HepG2 (cell line): ENCODE data around the gene TMC2. TPM values are rescaled to one million over a fixed set of nuclear protein-coding genes. Genes with fewer than 3 reads are reported as not detected.
A peak's percentile ranks its signal among the peaks of the same experiment; 100 is the strongest.

Source experiments
- GATAD2A ChIP-seq: IDR thresholded peaks from 2 replicates; pipeline ENCODE4 v1.6.1; 2016
- IRF1 ChIP-seq: sonication (generic); formaldehyde crosslinking; IDR thresholded peaks from 2 replicates; pipeline ENCODE4 v1.4.0; 2020; ENCODE audit warnings: low read depth, mild to moderate bottlenecking, missing genetic modification reagents
- KMT2A ChIP-seq: sonication (generic); formaldehyde crosslinking; IDR thresholded peaks from 2 replicates; pipeline ENCODE4 v1.4.0; 2020; ENCODE audit warnings: missing genetic modification reagents
- NFKB2 ChIP-seq: sonication (generic); formaldehyde crosslinking; IDR thresholded peaks from 2 replicates; pipeline ENCODE4 v1.4.0; 2020; ENCODE audit warnings: missing genetic modification reagents, borderline replicate concordance
- RXRA ChIP-seq: sonication (generic); formaldehyde crosslinking; IDR thresholded peaks from 2 replicates; pipeline ENCODE4 v1.5.1; 2020; ENCODE audit warnings: missing genetic modification reagents
- ZFP90 ChIP-seq: sonication (generic); formaldehyde crosslinking; IDR thresholded peaks from 2 replicates; pipeline ENCODE4 v1.8.0; 2022; ENCODE audit warnings: missing genetic modification reagents, mild to moderate bottlenecking, inconsistent platforms, borderline replicate concordance
- ZNF138 ChIP-seq: sonication (generic); formaldehyde crosslinking; IDR thresholded peaks from 2 replicates; pipeline ENCODE4 v1.5.0; 2020; ENCODE audit warnings: mild to moderate bottlenecking, low read depth, missing genetic modification reagents
- ZNF224 ChIP-seq: sonication (generic); formaldehyde crosslinking; IDR thresholded peaks from 2 replicates; pipeline ENCODE4 v1.5.0; 2020; ENCODE audit warnings: mild to moderate bottlenecking, missing genetic modification reagents
- ZNF260 ChIP-seq: sonication (generic); formaldehyde crosslinking; IDR thresholded peaks from 2 replicates; pipeline ENCODE4 v1.4.0; 2020; ENCODE audit warnings: missing genetic modification reagents, low read depth, mild to moderate bottlenecking, borderline replicate concordance
- ZNF3 ChIP-seq: IDR thresholded peaks from 2 replicates; pipeline ENCODE4 v1.7.0; 2017; ENCODE audit warnings: inconsistent platforms
- ZNF329 ChIP-seq: sonication (generic); formaldehyde crosslinking; IDR thresholded peaks from 2 replicates; pipeline ENCODE4 v1.9.0; 2021; ENCODE audit warnings: low read depth, mild to moderate bottlenecking, missing genetic modification reagents
- ZNF552 ChIP-seq: sonication (generic); formaldehyde crosslinking; IDR thresholded peaks from 2 replicates; pipeline ENCODE4 v1.9.0; 2022; ENCODE audit warnings: missing genetic modification reagents, mild to moderate bottlenecking, borderline replicate concordance
- ZSCAN21 ChIP-seq: sonication (generic); formaldehyde crosslinking; IDR thresholded peaks from 2 replicates; pipeline ENCODE4 v1.8.0; 2022; ENCODE audit warnings: mild to moderate bottlenecking, missing genetic modification reagents, moderate library complexity, borderline replicate concordance
- polyA plus RNA-seq, 8 experiments: library from polyadenylated mRNA; depleted of rRNA in 3 of 8; stranded (reverse) in 7 of 8; unstranded in 1 of 8; fragments of >200 nt; fragmentation: Illumina TruSeq in 4 of 8; extraction: Trizol in 4 of 8; gene quantifications; 2 replicates each; pipeline versions ENCODE4 v1.2.1 to v1.2.3, GENCODE V29; 2011 to 2016; ENCODE audit warnings: low read depth in 4 of 8, missing spikeins in 1 of 8, mixed read lengths in 1 of 8; ENCODE audit not compliant: insufficient read depth in 1 of 8
- total RNA-seq, 5 experiments: library from RNA; depleted of rRNA; stranded (reverse); fragments of >200 nt; fragmentation: Illumina TruSeq; extraction: Trizol; gene quantifications; 2 replicates each; pipeline ENCODE4 v1.2.3, GENCODE V29; 2016; ENCODE audit warnings: low read depth in 1 of 5
- TF ChIP-seq, protein P1 (sequence below): sonication (generic); formaldehyde crosslinking; IDR thresholded peaks from 2 replicates; pipeline ENCODE4 v1.4.0; 2020; ENCODE audit warnings: mild to moderate bottlenecking, missing genetic modification reagents
- TF ChIP-seq, protein P2 (sequence below), 2 experiments: fragments of 450-650 bp in 1 of 2; sonication (generic) in 1 of 2; formaldehyde crosslinking; IDR thresholded peaks; 2 replicates each; pipeline versions ENCODE4 v1.5.0 to v1.8.0; 2020 to 2022; ENCODE audit warnings: mild to moderate bottlenecking in 1 of 2, missing genetic modification reagents in 1 of 2
- TF ChIP-seq, protein P3 (sequence below): IDR thresholded peaks from 2 replicates; pipeline ENCODE4 v1.6.1; 2012; ENCODE audit warnings: low read depth, low read length, improper control_type of control experiment

The TMC2 gene
- total and polyA plus RNA-seq, 2 of the 13 experiments (the other 11 are each of a cell fraction or from before 2014, with no cell fraction given), result not detected

DNA sequence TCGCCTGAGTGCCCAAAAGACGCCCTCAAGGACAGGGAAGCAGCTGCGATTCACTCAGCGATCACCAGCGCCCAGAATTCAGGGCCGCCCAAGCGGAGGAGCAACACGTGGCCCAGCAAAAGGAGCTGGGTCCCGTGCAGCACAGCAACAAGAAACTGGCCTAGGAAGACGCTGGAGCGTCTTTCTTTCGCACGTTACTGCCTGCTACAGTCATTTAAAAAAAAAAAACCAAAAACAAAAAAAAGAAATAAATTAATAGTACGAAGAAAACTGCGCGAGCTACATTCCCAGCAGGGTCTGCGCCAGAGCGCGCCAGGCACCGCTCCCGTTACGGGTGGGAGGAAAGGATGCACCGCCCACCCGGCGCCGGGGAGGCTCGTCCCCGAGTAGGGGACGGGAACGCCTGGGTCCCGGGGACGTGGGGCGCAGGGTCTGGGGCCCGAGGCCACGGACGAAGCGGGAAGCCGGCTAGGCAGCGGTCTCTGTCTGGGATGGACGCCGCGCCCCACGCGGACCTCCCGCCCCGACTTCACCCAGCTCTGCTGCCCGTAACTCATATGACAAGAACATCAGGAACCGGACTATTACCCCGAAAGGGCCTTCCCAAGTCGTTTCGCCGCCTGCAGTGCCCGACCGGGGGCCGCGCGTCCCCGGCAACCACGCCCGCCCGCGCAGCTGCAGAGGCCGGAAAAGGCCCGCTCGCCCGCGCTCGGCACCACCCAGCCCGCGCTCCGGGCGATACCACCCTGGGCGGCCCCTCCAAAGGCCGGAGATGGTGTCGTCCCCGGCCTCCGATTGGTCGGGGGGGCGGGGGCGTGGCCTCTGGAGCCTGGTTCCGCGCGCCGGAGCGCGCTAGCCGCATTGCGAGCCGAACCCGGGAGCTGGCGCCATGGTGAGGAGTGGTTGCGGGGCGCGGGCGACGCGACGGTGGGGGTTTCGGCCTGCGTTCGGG lies 115.7 kb downstream of the TMC2 start, which contains the start of gene NOP56 (continued):
- TF ChIP-seq NFKB2 (CRISPR knock-in tag) (peak; percentile 95), ZNF3 (peak; percentile 94), GATAD2A (no peak; the same call in 1 of the 2 replicates), KMT2A (CRISPR knock-in tag) (peak; percentile 66; the same call in 1 of the 2 replicates), ZFP90 (no peak), RXRA (CRISPR knock-in tag) (peak; percentile 65), ZNF138 (CRISPR knock-in tag) (peak; percentile 93; the same call in 1 of the 2 replicates), ZNF260 (CRISPR knock-in tag) (no peak), ZNF552 (CRISPR knock-in tag) (peak; percentile 36; the same call in 1 of the 2 replicates), ZNF329 (CRISPR knock-in tag) (peak; percentile 66), IRF1 (CRISPR knock-in tag) (peak; percentile 88; the same call in 1 of the 2 replicates), ZSCAN21 (CRISPR knock-in tag) (peak; percentile 97; the same call in 1 of the 2 replicates), ZNF224 (peak; percentile 85)
- TF ChIP-seq, protein P1, sequence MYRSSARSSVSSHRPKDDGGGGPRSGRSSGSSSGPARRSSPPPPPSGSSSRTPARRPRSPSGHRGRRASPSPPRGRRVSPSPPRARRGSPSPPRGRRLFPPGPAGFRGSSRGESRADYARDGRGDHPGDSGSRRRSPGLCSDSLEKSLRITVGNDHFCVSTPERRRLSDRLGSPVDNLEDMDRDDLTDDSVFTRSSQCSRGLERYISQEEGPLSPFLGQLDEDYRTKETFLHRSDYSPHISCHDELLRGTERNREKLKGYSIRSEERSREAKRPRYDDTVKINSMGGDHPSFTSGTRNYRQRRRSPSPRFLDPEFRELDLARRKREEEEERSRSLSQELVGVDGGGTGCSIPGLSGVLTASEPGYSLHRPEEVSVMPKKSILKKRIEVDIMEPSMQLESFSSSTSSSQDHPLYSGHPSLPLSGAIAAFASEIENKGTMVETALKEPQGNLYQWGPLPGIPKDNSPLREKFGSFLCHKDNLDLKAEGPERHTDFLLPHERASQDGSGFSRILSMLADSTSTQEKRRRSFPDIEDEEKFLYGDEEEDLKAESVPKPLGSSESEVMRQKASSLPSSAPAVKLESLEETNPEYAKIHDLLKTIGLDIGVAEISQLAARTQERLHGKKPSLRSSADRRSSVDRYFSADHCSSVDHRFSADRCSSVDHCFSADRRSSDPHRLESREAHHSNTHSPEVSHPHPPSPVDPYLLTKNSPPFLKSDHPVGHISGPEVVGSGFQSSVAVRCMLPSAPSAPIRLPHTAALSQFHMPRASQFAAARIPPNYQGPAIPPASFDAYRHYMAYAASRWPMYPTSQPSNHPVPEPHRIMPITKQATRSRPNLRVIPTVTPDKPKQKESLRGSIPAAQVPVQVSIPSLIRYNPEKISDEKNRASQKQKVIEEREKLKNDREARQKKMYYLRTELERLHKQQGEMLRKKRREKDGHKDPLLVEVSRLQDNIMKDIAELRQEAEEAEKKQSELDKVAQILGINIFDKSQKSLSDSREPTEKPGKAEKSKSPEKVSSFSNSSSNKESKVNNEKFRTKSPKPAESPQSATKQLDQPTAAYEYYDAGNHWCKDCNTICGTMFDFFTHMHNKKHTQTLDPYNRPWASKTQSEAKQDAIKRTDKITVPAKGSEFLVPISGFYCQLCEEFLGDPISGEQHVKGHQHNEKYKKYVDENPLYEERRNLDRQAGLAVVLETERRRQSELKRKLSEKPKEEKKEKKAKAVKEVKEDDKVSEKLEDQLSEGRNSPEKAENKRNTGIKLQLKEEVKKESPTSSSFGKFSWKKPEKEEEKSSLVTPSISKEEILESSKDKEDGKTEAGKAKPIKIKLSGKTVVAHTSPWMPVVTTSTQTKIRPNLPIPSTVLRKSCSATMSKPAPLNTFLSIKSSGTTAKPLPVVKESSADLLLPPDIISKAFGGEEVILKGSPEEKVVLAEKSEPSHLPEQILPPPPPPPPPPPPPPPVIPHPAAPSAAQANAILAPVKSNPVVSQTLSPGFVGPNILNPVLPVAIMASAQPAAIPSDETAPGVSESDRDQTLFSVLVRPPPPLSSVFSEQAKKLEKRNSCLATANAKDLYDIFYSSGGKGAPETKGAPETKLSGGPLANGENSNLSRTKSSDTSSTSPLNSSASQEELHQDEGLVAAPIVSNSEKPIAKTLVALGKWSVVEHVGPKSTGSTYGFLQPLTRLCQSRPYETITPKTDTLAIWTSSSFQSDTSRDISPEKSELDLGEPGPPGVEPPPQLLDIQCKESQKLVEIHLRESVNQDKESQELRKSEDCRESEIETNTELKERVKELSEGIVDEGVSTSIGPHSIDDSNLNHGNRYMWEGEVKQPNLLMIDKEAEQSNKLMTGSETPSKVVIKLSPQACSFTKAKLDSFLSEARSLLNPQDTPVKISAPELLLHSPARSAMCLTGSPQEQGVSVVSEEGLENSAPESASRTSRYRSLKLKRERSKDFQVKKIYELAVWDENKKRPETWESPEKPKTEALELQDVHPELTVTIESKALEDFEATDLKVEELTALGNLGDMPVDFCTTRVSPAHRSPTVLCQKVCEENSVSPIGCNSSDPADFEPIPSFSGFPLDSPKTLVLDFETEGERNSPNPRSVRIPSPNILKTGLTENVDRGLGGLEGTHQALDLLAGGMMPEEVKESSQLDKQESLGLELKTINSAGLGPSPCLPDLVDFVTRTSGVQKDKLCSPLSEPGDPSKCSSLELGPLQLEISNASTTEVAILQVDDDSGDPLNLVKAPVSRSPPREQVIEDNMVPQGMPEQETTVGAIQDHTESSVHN (CRISPR knock-in tag), result no peak; the same call in 1 of the 2 replicates
- TF ChIP-seq, protein P2, sequence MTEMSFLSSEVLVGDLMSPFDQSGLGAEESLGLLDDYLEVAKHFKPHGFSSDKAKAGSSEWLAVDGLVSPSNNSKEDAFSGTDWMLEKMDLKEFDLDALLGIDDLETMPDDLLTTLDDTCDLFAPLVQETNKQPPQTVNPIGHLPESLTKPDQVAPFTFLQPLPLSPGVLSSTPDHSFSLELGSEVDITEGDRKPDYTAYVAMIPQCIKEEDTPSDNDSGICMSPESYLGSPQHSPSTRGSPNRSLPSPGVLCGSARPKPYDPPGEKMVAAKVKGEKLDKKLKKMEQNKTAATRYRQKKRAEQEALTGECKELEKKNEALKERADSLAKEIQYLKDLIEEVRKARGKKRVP (CRISPR knock-in tag; IDR thresholded peaks at IDR 0.05), result peak in 1 of 2 experiments; percentile 73; a peak in 2 of 4 replicates
- TF ChIP-seq, protein P3, sequence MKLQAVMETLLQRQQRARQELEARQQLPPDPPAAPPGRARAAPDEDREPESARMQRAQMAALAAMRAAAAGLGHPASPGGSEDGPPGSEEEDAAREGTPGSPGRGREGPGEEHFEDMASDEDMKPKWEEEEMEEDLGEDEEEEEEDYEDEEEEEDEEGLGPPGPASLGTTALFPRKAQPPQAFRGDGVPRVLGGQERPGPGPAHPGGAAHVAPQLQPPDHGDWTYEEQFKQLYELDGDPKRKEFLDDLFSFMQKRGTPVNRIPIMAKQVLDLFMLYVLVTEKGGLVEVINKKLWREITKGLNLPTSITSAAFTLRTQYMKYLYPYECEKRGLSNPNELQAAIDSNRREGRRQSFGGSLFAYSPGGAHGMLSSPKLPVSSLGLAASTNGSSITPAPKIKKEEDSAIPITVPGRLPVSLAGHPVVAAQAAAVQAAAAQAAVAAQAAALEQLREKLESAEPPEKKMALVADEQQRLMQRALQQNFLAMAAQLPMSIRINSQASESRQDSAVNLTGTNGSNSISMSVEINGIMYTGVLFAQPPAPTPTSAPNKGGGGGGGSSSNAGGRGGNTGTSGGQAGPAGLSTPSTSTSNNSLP, result no peak
